Left colon (tissue), 2 donors: ENCODE data around the gene ANKRD44. TPM values are rescaled to one million over a fixed set of nuclear protein-coding genes. Genes with fewer than 3 reads are reported as not detected.

Experiments used
- ATAC-seq: fragments of 200-7000 bp; cut with Tn5 transposase; one replicate; pipeline ENCODE4 v1.9.1; 2020; ENCODE audit warnings: mild to moderate bottlenecking, moderate library complexity
- DNase-seq, 2 donors: peaks; one replicate each; pipeline ENCODE4 v3.0.0-alpha.2; 2020
- intact Hi-C, 2 donors: fragments of 100-400 bp; cut with DNase I in 1 of 2; cut with micrococcal nuclease in 1 of 2; formaldehyde crosslinking; loops; one replicate each; pipeline versions ENCODE4 v1.11.2 to v1.14.0; 2022; cut with DNase I, micrococcal nuclease
- total RNA-seq, 2 donors: library from RNA; stranded (reverse); fragmentation: NEBNext Ultra II Directional; extraction: Animal tissue kit (Norgen Biotek cat#: 25700); gene quantifications; one replicate each; pipeline ENCODE4 v1.2.1, GENCODE V29; 2021
- donor health status: DM: no; HTN: no; CAD: no.
- donor health status: DM: yes; HTN: yes; CAD: no.

The ANKRD44 gene
- total RNA-seq, 2 donors from 2014 or later = 9.2 to 14.6 TPM

DNA sequence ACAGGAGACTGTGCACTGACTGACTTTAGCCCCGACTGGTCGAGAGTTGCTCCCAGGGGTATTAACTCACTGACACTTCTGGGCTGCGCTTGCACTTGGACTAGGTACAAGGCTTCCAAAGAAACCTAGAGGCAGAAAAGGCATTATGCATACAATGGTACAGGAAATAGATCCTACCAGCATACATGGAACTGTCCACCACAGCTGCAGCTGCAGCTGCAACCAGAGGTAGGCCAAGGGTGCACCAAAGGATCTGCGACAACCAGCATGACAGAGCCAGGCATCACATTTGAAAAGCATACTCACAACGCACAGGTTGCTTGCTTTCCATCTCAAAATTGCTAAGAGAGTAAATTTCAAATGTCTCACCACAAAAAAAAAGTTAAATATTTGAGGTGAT is 361.5 kb downstream of the ANKRD44 start:
- DNase-seq = no peak

GRCh38 chr2:196944570-196944969 is 366.0 kb downstream of the ANKRD44 start:
- no peak for ATAC-seq
- no peak for DNase-seq
- intact Hi-C loops = no loop called here

More for the DNA sequence above, 361.5 kb downstream of the ANKRD44 start:
- intact Hi-C loops = no loop called here
- no peak for ATAC-seq

- intact Hi-C loops = no loop called here
- ATAC-seq (no peak), DNase-seq (no peak)
Measured at GRCh38 chr2:196941398-196942078, 369.0 kb downstream of the ANKRD44 start.

DNA sequence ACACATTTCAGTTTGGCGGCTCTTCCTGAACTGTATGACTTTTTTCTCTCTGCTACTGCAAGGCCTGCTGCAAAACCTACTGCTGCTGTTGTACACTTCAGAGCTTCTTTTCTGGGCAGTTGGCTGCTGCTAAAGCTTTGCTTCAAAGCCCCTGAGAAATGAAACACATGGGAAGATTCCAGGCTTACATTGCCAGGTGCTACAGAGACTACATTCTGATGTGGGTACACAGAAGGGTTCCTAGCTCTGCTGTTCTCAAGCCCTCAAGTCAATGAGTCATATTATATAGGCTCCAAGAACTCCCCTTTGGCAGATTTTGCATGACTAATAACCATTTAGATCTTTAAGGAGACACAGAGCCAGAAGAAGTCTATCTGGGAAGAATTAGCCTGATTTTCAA is 371.2 kb downstream of the ANKRD44 start:
- intact Hi-C loops = no loop called here
- ATAC-seq (no peak), DNase-seq (no peak)

Other genes starting within 250 kb of the ANKRD44 start
- 100 to 1,000 TPM; 193 to 201 TPM for gene SF3B1, start 124.2 kb upstream of the ANKRD44 start, total RNA-seq
- 10 to 100 TPM; 29.2 to 32.4 TPM for gene COQ10B, start 142.8 kb upstream of the ANKRD44 start, total RNA-seq
- gene HSPD1, start 189.1 kb upstream of the ANKRD44 start, total RNA-seq = 100 to 1,000 TPM; 152 to 175 TPM
- gene HSPE1, start 189.6 kb upstream of the ANKRD44 start, total RNA-seq = 10 to 100 TPM; 83.1 to 92.2 TPM
- gene MOB4, start 205.3 kb upstream of the ANKRD44 start, total RNA-seq = 10 to 100 TPM; 25.8 to 26.1 TPM